ENCODE data around the gene FEV.

The FEV gene

GRCh38 chr2:218985021-218985324 lies at the start of gene FEV:
FEV (minus strand) TSS chr2:218985184; CDS start chr2:218985075, 109 bp downstream.
- DNase-seq: no peak

- DNase-seq: no peak
These were observed 47.2 kb upstream of the FEV start for GRCh38 chr2:219032051-219032745.

- no peak for DNase-seq
These were observed 46.2 kb upstream of the FEV start for GRCh38 chr2:219031005-219031738.

GRCh38 chr2:219030177-219030940 lies 45.4 kb upstream of the FEV start:
- DNase-seq: no peak

GRCh38 chr2:219029829-219030165 lies 44.8 kb upstream of the FEV start:
- peak; percentile 79 for DNase-seq

GRCh38 chr2:219028996-219029828 lies 44.2 kb upstream of the FEV start:
- no peak for DNase-seq

- no peak for DNase-seq
These were observed 43.2 kb upstream of the FEV start for GRCh38 chr2:219028141-219028540.

- DNase-seq: no peak
These were observed 42.6 kb upstream of the FEV start for GRCh38 chr2:219027511-219028055.

- DNase-seq: no peak
These were observed 42.0 kb upstream of the FEV start for GRCh38 chr2:219026946-219027345.

- no peak for DNase-seq
These were observed 40.9 kb upstream of the FEV start for GRCh38 chr2:219025637-219026585.

- no peak for DNase-seq
These were observed 39.1 kb upstream of the FEV start for GRCh38 chr2:219024059-219024458.

GRCh38 chr2:219023045-219023605 lies 38.1 kb upstream of the FEV start:
- no peak for DNase-seq

GRCh38 chr2:219022616-219023015 lies 37.6 kb upstream of the FEV start:
- DNase-seq: peak; percentile 9

GRCh38 chr2:219022041-219022440 lies 37.1 kb upstream of the FEV start:
- peak; percentile 11 for DNase-seq

GRCh38 chr2:219021591-219021990 lies 36.6 kb upstream of the FEV start:
- no peak for DNase-seq

- DNase-seq: no peak
These were observed 35.8 kb upstream of the FEV start for GRCh38 chr2:219020604-219021365.

- DNase-seq: no peak
These were observed 34.5 kb upstream of the FEV start for GRCh38 chr2:219019436-219019835.

GRCh38 chr2:219018726-219019125 lies 33.7 kb upstream of the FEV start:
- DNase-seq: no peak

- no peak for DNase-seq
These were observed 33.3 kb upstream of the FEV start for GRCh38 chr2:219018286-219018685.

- DNase-seq: no peak
These were observed 32.4 kb upstream of the FEV start for GRCh38 chr2:219017201-219017931.

Data from activated T-cell treated with anti-CD3 and anti-CD28 coated beads, Interleukin-2, amount 50 U/mL, for 1 hour (primary cell).